ENCODE measurements around the gene ARHGEF19.
A peak's percentile ranks its signal among the peaks of the same experiment; 100 is the strongest.
"Not testable (repeated sequence)": the region's sequence is repeated elsewhere in the genome, so short reads cannot be mapped to it uniquely, and the experiment has no call there.

The ARHGEF19 gene

DNA sequence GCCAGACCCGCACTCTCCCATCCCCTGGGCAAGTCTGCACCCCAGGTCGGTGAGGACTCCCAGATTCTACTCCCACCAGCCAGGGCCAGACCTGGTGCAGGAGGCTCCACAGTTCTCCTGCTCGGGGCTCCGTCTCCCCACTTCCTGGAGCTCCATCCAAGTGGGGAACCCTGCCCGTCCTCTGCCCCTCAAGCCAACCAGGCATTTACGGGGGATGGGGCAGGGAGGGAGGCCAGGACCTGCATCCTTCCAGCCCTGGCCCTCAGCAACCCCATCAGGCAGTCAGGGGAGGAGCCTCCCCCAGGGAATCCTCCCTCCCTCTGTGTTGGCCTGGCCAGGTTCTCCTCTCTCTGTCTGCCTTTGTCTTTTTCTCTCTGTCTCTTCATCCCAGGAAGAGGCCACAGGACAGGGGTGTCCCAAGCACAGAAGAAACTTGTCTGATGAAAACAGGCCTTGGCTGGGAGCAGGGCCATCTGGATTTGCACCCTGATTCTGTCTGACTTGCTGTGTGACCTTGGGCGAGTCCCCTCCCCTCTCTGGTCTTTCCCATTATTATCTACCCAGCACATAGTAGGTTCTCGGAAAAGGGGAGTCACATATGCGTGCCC lies 38.1 kb downstream of the ARHGEF19 start:
- Mint-ChIP-seq H3K4me1 (peaks cover 2% of the 10 kb centered on the region), H3K27me3 (no peaks in the 10 kb centered on the region), H3K9me3 (no peaks in the 10 kb centered on the region), H3K36me3 (no peaks in the 10 kb centered on the region), H3K27ac (no peak overlapping the region), H3K4me3 (no peak overlapping the region)

DNA sequence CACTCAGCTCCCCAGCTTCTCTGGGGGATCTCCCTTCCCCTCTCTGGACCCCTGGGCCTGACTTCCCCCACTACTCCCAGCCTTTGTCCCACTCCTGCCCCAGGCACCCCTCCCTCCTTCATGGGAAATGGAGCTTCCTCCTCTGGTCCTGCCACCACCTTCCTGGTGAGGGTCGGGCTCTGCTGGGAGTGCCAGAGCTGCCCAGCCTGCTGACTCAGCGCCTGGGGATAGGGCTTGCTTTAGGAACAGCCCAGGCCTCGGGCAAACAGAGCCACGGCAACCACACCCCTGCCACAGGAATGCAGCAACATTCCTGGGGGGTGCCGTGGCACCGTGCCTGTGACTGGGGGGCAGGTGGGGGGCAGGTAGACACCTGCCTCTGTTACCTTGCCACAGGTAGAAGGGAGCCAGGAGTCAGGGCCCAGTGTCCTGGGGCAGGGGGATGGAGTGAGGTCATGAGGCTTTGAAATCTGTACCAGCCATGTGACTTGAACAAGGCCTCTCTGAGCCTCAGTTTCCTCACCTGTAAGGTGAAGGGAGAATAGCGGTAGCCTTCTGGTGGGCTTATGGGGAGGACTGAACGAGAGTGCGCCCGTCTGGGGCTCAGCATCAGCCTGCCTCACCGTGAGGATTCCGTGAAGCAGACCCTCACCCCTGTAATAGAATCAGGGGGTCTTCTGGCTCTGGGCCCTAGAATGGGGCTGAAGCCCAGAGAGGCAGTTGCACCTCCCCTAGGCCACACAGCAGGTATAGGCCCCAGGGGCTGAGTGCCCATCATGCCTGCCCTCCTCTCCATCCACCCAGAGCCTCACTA lies 38.8 kb downstream of the ARHGEF19 start:
- H3K27ac Mint-ChIP-seq, result no peak overlapping the region
- no peak overlapping the region for H3K4me3 Mint-ChIP-seq
- no peaks in the 10 kb centered on the region for H3K36me3 Mint-ChIP-seq
- H3K4me1 Mint-ChIP-seq, result peaks cover 9% of the 10 kb centered on the region
- H3K9me3 Mint-ChIP-seq, result no peaks in the 10 kb centered on the region
- no peaks in the 10 kb centered on the region for H3K27me3 Mint-ChIP-seq

DNA sequence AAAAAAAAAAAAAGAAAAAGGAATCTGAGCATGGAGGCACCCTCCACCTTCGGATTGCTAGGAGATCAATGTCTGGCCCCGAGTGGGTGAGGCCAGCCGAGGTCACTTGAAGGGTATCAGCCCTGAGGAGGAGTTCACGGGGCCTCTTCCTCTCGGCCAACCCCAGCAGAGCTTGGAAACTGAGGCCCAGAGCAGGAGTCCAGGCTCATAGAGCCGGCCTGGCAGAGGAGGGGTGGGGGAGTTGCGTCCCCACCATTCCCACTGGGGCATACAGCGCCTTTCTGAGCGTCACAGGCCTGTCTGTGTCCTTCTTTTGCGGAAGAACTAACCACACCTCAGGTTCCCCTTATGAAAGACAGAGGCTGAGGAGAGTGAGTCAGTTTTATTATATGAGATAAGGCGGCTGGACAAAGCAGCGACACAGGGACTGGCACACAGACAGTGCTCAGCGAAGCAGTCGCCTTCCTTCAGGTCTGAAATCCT lies 39.4 kb downstream of the ARHGEF19 start:
- Mint-ChIP-seq H3K4me3 (no peak overlapping the region), H3K27me3 (no peaks in the 10 kb centered on the region)

DNA sequence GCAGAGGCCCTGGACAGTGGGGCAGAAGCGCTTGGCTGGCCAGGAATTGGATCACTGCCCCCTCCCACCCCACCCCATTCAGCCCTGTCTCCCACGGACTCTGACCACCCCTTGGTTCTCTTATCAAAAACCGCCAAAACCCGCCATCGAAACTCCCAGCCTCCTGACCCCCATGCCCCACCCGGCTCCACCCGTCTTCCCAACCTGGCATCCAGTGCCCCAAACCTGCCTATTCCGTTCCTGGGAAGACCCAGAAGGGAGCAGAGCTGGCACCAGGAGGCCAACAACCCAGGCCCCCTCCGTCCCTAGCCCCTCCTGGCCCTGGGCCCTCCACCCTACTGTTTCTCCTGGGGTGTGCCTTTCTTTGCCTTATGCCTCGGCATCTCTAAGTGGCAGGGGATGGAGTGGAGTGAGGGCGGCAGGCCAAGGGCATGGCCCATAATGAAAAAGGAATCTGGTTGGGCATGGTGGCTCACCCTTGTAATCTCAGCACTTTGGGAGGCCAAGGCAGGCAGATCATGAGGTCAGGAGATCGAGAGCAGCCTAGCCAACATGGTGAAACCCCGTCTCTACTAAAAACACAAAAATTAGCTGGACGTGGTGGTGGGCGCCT lies 40.1 kb downstream of the ARHGEF19 start:
- Mint-ChIP-seq H3K9me3 (no peaks in the 10 kb centered on the region), H3K27ac (no peak overlapping the region), H3K36me3 (no peaks in the 10 kb centered on the region), H3K27me3 (no peaks in the 10 kb centered on the region), H3K4me3 (no peak overlapping the region), H3K4me1 (peaks cover 16% of the 10 kb centered on the region)

More for the DNA sequence above, 39.4 kb downstream of the ARHGEF19 start:
- no peaks in the 10 kb centered on the region for H3K9me3 Mint-ChIP-seq
- H3K4me1 Mint-ChIP-seq, result peaks cover 16% of the 10 kb centered on the region
- H3K27ac Mint-ChIP-seq, result no peak overlapping the region
- no peaks in the 10 kb centered on the region for H3K36me3 Mint-ChIP-seq

DNA sequence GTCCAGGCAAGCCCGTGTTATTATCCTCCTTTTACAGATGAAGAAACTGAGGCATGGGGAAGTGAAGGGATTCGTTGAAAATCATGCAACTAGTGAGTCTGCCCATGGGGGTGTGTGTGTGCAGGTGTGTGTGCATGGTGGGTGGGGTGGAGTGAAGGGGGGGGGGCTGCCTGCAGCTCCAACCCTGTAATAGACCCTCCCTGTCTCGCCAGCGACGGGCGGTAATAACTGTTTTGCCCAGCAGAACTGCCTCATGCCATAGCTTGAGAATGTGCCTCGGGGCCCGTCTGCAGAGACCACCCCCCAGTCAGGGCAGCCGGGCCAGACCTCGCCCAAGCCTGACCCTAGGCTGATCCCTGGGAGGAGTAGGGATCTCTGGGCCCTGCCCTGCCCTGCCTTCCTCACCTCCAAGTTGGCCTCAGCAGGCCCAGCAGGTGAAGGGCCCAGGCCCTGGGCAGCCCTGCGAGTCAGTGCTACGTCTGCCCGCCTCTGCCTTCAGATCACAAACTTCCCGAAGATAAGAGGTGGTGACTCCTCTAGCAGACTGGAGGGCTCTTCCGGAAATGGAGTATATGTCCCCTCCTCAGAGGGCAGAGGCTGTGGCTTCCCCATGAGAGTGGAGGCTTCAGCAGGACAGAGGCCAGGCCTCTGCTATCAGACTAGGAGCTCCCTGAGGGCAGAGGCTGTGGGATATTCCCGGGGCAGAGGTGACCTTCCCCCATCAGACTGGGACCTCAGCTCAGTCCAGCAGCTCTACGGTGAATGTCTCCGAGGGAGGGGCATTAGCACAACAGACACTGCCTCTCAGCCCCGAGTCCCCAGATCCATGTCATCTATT lies 40.9 kb downstream of the ARHGEF19 start:
- Mint-ChIP-seq H3K27me3 (no peaks in the 10 kb centered on the region), H3K4me3 (no peak overlapping the region), H3K9me3 (no peaks in the 10 kb centered on the region), H3K36me3 (no peaks in the 10 kb centered on the region), H3K27ac (no peak overlapping the region), H3K4me1 (peaks cover 18% of the 10 kb centered on the region)

DNA sequence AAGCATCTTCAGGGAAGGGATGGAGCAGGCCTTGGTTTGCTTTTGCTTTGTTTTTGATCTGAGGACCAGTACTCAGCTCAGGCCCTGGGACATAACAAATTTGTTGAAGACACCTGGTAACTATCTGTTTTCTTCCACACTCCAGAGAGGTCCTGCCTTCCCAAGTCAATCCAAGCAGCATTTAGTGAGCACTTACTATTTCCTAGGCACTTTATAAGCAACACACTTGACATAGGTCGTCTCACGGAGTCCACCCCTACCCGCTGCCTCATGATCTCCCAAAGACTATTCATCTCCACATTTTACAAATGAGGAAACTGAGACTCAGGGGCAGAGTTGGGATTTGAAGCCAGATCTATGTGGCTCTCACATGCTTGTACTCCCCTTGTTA lies 42.2 kb downstream of the ARHGEF19 start:
- Mint-ChIP-seq H3K4me1 (peaks cover 30% of the 10 kb centered on the region), H3K36me3 (no peaks in the 10 kb centered on the region), H3K27ac (no peak overlapping the region), H3K9me3 (no peaks in the 10 kb centered on the region), H3K4me3 (no peak overlapping the region), H3K27me3 (no peaks in the 10 kb centered on the region)

DNA sequence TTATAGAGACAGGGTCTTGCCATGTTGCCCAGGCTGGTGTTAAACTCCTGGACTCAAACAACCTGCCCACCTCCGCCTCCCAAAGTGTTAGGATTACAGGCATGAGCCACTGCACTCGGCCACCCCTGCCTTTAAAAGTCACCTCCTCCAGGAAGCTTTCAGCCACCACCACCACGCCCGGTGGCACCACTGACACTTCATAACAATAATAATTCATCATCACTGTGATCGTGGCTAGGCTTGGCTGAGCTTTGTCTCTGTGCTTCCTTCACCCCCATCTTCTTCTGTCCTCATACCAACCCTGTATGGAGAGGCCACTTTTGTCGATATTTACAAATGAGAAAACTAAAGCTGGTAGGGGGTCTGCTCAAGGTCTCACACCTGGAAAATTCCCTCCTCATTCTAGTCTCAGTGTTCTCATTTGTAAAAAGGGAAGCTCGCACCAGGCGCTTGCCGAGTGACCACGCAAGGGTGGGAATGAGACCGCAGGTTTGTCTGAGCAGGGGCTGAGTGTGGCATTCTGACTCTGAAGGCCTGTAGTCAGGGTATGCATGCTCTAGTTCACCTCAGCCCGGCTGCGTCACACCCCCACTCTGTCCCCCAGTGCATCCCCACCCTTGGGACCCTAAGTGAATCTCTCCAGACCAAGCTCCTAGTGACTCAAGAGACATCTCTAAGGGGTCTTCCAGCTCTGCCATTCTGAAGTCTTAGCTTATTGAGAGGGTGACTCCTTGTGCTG lies 43.7 kb downstream of the ARHGEF19 start:
- no peaks in the 10 kb centered on the region for H3K27me3 Mint-ChIP-seq
- peaks cover 45% of the 10 kb centered on the region for H3K4me1 Mint-ChIP-seq
- peak overlapping the region; percentile 63 for H3K4me3 Mint-ChIP-seq
- H3K36me3 Mint-ChIP-seq, result no peaks in the 10 kb centered on the region
- no peaks in the 10 kb centered on the region for H3K9me3 Mint-ChIP-seq
- H3K27ac Mint-ChIP-seq, result no peak overlapping the region

DNA sequence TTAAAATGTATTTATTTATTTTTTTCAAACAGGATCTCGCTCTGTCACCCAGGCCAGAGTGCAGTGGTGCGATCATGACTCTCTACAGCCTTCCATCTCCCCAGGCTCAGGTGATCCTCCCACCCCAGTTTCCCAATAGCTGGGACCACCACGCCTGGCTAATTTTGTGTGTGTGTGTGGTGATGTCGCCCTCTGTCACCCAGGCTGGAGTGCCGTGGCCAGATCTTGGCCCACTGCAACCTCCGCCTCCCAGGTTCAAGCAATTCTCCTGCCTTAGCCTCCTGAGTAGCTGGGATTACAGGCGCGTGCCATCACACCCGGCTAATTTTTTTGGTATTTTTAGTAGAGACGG lies 44.3 kb downstream of the ARHGEF19 start:
- H3K27me3 Mint-ChIP-seq, H3K27ac Mint-ChIP-seq, H3K36me3 Mint-ChIP-seq, H3K9me3 Mint-ChIP-seq: not testable (repeated sequence)
- peaks cover 51% of the 10 kb centered on the region for H3K4me1 Mint-ChIP-seq
- H3K4me3 Mint-ChIP-seq, result peak overlapping the region; percentile 63

DNA sequence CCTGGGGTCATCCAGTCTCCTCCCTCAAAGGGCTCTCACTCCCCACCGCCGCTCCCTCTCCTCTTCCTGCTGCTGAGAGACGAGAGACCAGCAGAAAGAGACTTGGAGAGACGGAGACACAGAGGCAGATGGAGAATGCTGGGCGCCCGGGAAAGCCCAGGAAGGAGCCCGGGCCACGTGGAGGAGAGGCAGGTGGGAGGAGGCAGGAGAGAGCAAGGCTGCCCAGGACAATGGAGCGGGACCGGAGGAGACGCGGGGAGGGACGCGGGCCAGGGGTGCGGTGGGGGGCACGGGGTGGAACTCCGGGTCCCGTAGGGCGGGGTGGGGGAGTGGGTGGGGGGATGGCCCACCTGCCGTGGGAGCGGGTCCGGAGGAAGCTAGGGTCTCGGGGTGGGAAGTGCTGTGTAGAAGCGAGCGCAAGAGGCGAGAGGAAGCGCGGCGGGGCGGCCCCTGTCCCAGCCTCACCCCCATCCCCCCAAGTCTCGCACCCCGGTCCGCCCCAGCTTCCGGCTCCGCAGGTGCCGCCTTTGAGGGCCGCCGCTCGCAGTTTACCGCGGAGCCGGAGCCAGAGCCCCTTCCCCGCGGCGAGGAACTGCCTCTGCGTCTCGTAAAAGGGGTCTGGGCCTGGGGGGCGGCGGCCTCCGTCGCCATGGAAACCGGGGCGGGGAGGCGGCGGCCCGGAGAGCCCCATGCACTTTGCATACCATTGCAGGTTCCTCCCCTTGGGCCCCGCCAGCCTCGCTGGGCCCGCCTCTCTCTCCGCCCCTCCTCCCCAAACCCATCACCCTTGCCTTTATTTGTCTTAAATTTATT lies 44.9 kb downstream of the ARHGEF19 start:
- no peaks in the 10 kb centered on the region for H3K27me3 Mint-ChIP-seq
- H3K4me1 Mint-ChIP-seq, result peaks cover 57% of the 10 kb centered on the region
- H3K4me3 Mint-ChIP-seq, result peak overlapping the region; percentile 63
- no peaks in the 10 kb centered on the region for H3K9me3 Mint-ChIP-seq
- H3K27ac Mint-ChIP-seq, result peak overlapping the region; percentile 35
- no peaks in the 10 kb centered on the region for H3K36me3 Mint-ChIP-seq

DNA sequence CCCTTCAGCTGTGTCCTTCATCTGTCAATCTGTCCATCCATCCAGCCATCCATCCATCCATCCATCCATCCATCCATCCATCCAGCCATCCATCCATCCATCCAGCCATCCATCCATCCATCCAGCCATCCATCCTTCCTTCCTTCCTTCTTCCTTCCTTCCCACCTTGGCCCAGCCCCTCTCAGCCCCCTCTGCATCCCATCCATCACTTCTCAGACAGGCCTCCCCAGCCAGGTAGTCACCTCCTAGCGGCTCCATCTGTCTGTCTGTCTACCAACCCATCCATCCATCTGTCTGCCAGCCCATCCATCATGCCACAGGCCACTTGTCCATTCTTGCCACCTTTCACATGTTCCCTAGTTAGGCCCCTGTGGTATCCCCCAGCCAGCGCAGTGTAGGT lies 46.3 kb downstream of the ARHGEF19 start:
- Mint-ChIP-seq H3K36me3 (no peaks in the 10 kb centered on the region), H3K4me1 (peaks cover 68% of the 10 kb centered on the region), H3K4me3 (no peak overlapping the region)

DNA sequence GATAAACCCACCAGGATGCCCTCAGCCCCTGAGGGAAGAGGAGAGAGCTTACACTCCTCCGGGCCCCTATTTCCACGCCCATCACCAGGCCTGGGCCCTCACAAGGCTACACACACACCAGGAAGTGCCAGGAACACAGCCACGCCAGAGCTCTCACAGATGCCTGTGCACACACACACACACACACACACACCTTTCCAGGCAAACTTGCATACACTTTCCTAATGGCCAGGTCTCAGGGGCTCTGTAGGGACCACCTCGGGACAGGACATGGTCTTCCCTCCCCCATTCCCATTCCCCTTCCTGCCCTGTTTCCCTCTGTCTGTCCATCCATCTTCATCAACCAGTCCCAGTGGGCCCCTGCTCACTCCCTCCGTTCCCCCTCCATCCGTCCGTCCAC lies 46.9 kb downstream of the ARHGEF19 start:
- no peaks in the 10 kb centered on the region for H3K36me3 Mint-ChIP-seq
- H3K4me3 Mint-ChIP-seq, result no peak overlapping the region
- no peaks in the 10 kb centered on the region for H3K9me3 Mint-ChIP-seq
- peak overlapping the region; percentile 10 for H3K27ac Mint-ChIP-seq
- H3K27me3 Mint-ChIP-seq, result no peaks in the 10 kb centered on the region
- peaks cover 68% of the 10 kb centered on the region for H3K4me1 Mint-ChIP-seq

More for the DNA sequence above, 46.3 kb downstream of the ARHGEF19 start:
- Mint-ChIP-seq H3K27me3 (no peaks in the 10 kb centered on the region), H3K27ac (peak overlapping the region; percentile 19), H3K9me3 (no peaks in the 10 kb centered on the region)

DNA sequence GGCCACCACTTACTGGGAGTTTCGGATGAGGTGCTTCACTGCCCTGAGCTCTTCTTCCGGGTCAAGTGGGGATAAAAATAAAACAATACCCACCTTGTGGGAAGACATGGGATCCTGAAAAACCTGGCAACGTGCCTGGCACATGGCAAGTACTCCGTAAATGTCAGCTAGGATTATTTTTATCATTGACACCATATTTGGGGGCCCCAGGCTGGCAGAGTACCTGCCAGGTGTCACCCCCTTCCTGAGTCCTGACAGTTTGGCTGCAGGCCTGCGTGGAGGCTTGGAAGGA lies 47.4 kb downstream of the ARHGEF19 start:
- Mint-ChIP-seq H3K27me3 (no peaks in the 10 kb centered on the region), H3K4me1 (peaks cover 70% of the 10 kb centered on the region), H3K36me3 (no peaks in the 10 kb centered on the region), H3K9me3 (no peaks in the 10 kb centered on the region), H3K4me3 (no peak overlapping the region), H3K27ac (no peak overlapping the region)

DNA sequence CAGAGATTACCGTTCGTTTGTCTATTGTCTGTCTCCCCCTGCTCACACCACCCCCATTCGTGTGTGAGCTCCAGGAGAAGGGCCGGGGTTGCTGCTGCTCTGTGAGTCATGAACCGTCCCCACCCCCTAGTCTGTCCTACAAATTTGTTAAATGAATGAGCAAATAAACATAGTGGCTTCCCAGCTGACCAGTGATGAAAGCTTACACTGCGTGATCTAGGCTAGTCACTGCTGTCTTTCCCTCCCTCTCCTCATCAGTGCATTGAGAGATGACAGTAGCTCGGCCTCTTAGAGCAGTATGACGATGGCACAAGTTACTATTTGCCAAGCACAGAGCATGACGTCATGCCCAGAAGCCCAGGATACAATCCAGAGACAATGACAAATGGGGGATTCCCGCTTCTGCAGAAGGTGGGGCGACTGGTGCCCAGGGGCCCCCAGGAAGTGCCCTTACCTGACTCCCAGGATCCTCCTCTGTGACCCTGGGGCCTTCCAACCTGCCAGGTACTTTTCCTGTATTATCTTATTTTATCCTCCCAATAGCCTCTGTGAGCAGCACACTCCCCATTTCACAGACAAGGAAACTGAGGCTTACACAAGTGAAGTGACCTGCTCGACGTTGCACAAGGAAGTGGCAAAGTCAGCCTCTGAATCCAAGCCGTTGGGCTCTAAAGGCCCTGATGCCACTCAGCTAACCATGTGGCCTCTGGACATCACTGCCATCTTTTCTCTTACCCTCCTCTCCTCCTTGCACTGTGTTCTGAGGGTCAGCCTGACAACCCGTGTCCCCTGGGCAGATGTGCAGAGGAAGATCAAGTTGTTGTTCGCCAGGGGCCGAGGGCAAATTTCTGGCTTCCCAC lies 48.0 kb downstream of the ARHGEF19 start:
- H3K27ac Mint-ChIP-seq, result peak overlapping the region; percentile 37
- no peak overlapping the region for H3K4me3 Mint-ChIP-seq
- no peaks in the 10 kb centered on the region for H3K36me3 Mint-ChIP-seq
- H3K27me3 Mint-ChIP-seq, result no peaks in the 10 kb centered on the region
- H3K9me3 Mint-ChIP-seq, result no peaks in the 10 kb centered on the region
- H3K4me1 Mint-ChIP-seq, result peaks cover 71% of the 10 kb centered on the region

Data from activated naive CD4-positive, alpha-beta T cell treated with anti-CD3 and anti-CD28 coated beads, Interleukin-2, amount 50 U/mL, for 24 hours (primary cell).